Smooth muscle cell (in vitro differentiated cells): ENCODE data around the gene NSG2. TPM values are rescaled to one million over a fixed set of nuclear protein-coding genes. Genes with fewer than 3 reads are reported as not detected.
"Not testable (repeated sequence)": the region's sequence is repeated elsewhere in the genome, so short reads cannot be mapped to it uniquely, and the experiment has no call there.

Experiments
- DNase-seq: peaks from one replicate; lab custom pipeline; 2025; ENCODE audit not compliant: unreplicated experiment; lab: John Stamatoyannopoulos, UW
- H2AFZ ChIP-seq: fragments of 200-600 bp; sonication (generic); 2 replicates; pipeline ENCODE4 v1.6.0; 2016; ENCODE audit warnings: antibody characterized with exemption, low read depth, mild to moderate bottlenecking
- H3F3A ChIP-seq: fragments of 200-600 bp; sonication (generic); 2 replicates; pipeline ENCODE4 v1.6.0; 2017; ENCODE audit warnings: antibody characterized with exemption, low read depth
- H3K27ac ChIP-seq: fragments of 200-600 bp; sonication (generic); 2 replicates; pipeline ENCODE4 v1.5.1; 2016; ENCODE audit warnings: low read depth, mild to moderate bottlenecking
- H3K27me3 ChIP-seq: fragments of 200-600 bp; sonication (generic); 2 replicates; pipeline ENCODE4 v1.6.1; 2016; ENCODE audit warnings: low read depth, mild to moderate bottlenecking
- H3K36me3 ChIP-seq: fragments of 200-600 bp; sonication (generic); 2 replicates; pipeline ENCODE4 v1.5.1; 2016; ENCODE audit warnings: low read depth
- H3K4me1 ChIP-seq: fragments of 200-600 bp; sonication (generic); 2 replicates; pipeline ENCODE4 v1.5.1; 2016; ENCODE audit warnings: low read depth
- H3K4me2 ChIP-seq: fragments of 200-600 bp; sonication (generic); 2 replicates; pipeline ENCODE4 v1.6.0; 2016; ENCODE audit warnings: mild to moderate bottlenecking
- H3K4me3 ChIP-seq: fragments of 200-600 bp; sonication (generic); 2 replicates; pipeline ENCODE4 v1.5.1; 2016; ENCODE audit warnings: mild to moderate bottlenecking
- H3K79me2 ChIP-seq: fragments of 200-600 bp; sonication (generic); 2 replicates; pipeline ENCODE4 v1.6.0; 2016; ENCODE audit warnings: low read depth, mild to moderate bottlenecking
- H3K9ac ChIP-seq: fragments of 200-600 bp; sonication (generic); 2 replicates; pipeline ENCODE4 v1.6.0; 2016; ENCODE audit warnings: low read depth
- H3K9me3 ChIP-seq: fragments of 200-600 bp; sonication (generic); replicated peaks from 2 replicates; pipeline ENCODE4 v1.5.1; 2016; ENCODE audit warnings: low read depth
- H4K20me1 ChIP-seq: fragments of 200-600 bp; sonication (generic); 2 replicates; pipeline ENCODE4 v1.6.0; 2016; ENCODE audit warnings: low read depth
- CTCF ChIP-seq: fragments of 200-600 bp; sonication (generic); IDR thresholded peaks from 2 replicates; pipeline ENCODE4 v1.5.1; 2017; ENCODE audit warnings: borderline replicate concordance, mild to moderate bottlenecking, antibody characterized with exemption; ENCODE audit not compliant: insufficient read depth, poor library complexity, severe bottlenecking
- WGBS: methylation state at CpG from one replicate; pipeline ENCODE4 v1.1.7; 2016; ENCODE audit warnings: low lambda C conversion rate; 5-methylcytosine and 5-hydroxymethylcytosine counted together
- polyA plus RNA-seq: library from polyadenylated mRNA; unstranded; fragments of >200 nt; fragmentation: Nextera tagmentation; extraction: Ambion mirVana; gene quantifications from 2 replicates; pipeline ENCODE4 v1.2.1, GENCODE V29; 2016
- total RNA-seq: library from RNA; depleted of rRNA; stranded (reverse); fragments of >200 nt; gene quantifications from 2 replicates; pipeline ENCODE4 v1.2.3, GENCODE V29; 2014

Gene NSG2
- total and polyA plus RNA-seq, 2 experiments from 2014 or later, result 0.18 TPM; not detected in 1

- no peaks in the 10 kb centered on the region for H3K27me3 ChIP-seq
- H3K4me3 ChIP-seq, result no peak overlapping the region
- no peak for DNase-seq
- H3K4me1 ChIP-seq, result no peaks in the 10 kb centered on the region
- H3K4me2 ChIP-seq, result no peak overlapping the region
- TF ChIP-seq CTCF, result no peak
- no peak overlapping the region for H3K27ac ChIP-seq
- 71% methylated on average over 3 of the region's 3 CpGs for WGBS
- no peaks in the 10 kb centered on the region for H3F3A ChIP-seq
- H3K36me3 ChIP-seq, result no peaks in the 10 kb centered on the region
- H2AFZ ChIP-seq, result no peak overlapping the region
- no peak overlapping the region for H3K9ac ChIP-seq
- no peaks in the 10 kb centered on the region for H3K9me3 ChIP-seq
- no peaks in the 10 kb centered on the region for H4K20me1 ChIP-seq
- no peaks in the 10 kb centered on the region for H3K79me2 ChIP-seq
Measured at GRCh38 chr5:174011441-174011840, 34.1 kb upstream of the NSG2 start.

- H3K4me1 ChIP-seq, H3K27me3 ChIP-seq, H3K9ac ChIP-seq, DNase-seq, H4K20me1 ChIP-seq, H3K79me2 ChIP-seq, H3K36me3 ChIP-seq, H3K9me3 ChIP-seq, H3F3A ChIP-seq, H3K27ac ChIP-seq: not testable (repeated sequence)
- Histone ChIP-seq H3K4me3 (peak overlapping the region; percentile 37), H2AFZ (peak overlapping the region; percentile 66), H3K4me2 (peak overlapping the region; percentile 51)
- WGBS, result 20% methylated on average over 18 of the region's 19 CpGs
- peak; percentile 47 for TF ChIP-seq CTCF
Measured at GRCh38 chr5:174020069-174020927, 25.2 kb upstream of the NSG2 start.

- H3K4me2 ChIP-seq, result no peak overlapping the region
- no peak for DNase-seq
- WGBS, result 98% methylated on average over 3 of the region's 3 CpGs
- H3K9ac ChIP-seq, result no peak overlapping the region
- no peaks in the 10 kb centered on the region for H3K36me3 ChIP-seq
- H4K20me1 ChIP-seq, result no peaks in the 10 kb centered on the region
- H3K9me3 ChIP-seq, result no peaks in the 10 kb centered on the region
- no peak overlapping the region for H3K27ac ChIP-seq
- H3F3A ChIP-seq, result no peaks in the 10 kb centered on the region
- TF ChIP-seq CTCF, result no peak
- no peaks in the 10 kb centered on the region for H3K27me3 ChIP-seq
- H3K4me3 ChIP-seq, result no peak overlapping the region
- H2AFZ ChIP-seq, result no peak overlapping the region
- no peaks in the 10 kb centered on the region for H3K4me1 ChIP-seq
- no peaks in the 10 kb centered on the region for H3K79me2 ChIP-seq
Measured at GRCh38 chr5:174020928-174021304, 24.6 kb upstream of the NSG2 start.
